HepG2 (cell line): ENCODE results near the gene CAGE1. TPM values are rescaled to one million over a fixed set of nuclear protein-coding genes. Genes with fewer than 3 reads are reported as not detected.

Experiments
- DMTF1 ChIP-seq: sonication (generic); formaldehyde crosslinking; IDR thresholded peaks from 2 replicates; pipeline ENCODE4 v1.4.0; 2020; ENCODE audit warnings: mild to moderate bottlenecking, missing genetic modification reagents
- FOXJ3 ChIP-seq: sonication (generic); formaldehyde crosslinking; IDR thresholded peaks from 2 replicates; pipeline ENCODE4 v1.4.0; 2020; ENCODE audit warnings: missing genetic modification reagents, mild to moderate bottlenecking, borderline replicate concordance
- GPBP1L1 ChIP-seq: sonication (generic); formaldehyde crosslinking; IDR thresholded peaks from 2 replicates; pipeline ENCODE4 v1.5.0; 2020; ENCODE audit warnings: mild to moderate bottlenecking, missing genetic modification reagents
- GPN1 ChIP-seq: sonication (generic); formaldehyde crosslinking; IDR thresholded peaks from 2 replicates; pipeline ENCODE4 v1.5.1; 2020; ENCODE audit warnings: missing genetic modification reagents, borderline replicate concordance
- GZF1 ChIP-seq: sonication (generic); formaldehyde crosslinking; IDR thresholded peaks from 2 replicates; pipeline ENCODE4 v1.5.1; 2020; ENCODE audit warnings: mild to moderate bottlenecking, missing genetic modification reagents
- HCFC1 ChIP-seq: fragments of 150-350 bp; IDR thresholded peaks from 2 replicates; pipeline ENCODE4 v1.6.1; 2014; ENCODE audit warnings: low read depth, low read length
- HMG20B ChIP-seq: conservative IDR thresholded peaks from 2 replicates; pipeline ENCODE4 v1.6.1; 2016; ENCODE audit warnings: missing genetic modification reagents, missing compliant biosample characterization
- KDM3A ChIP-seq: IDR thresholded peaks from 2 replicates; pipeline ENCODE4 v1.6.1; 2018; ENCODE audit warnings: low read depth, missing compliant biosample characterization
- KLF13 ChIP-seq: sonication (generic); formaldehyde crosslinking; IDR thresholded peaks from 2 replicates; pipeline ENCODE4 v1.4.0; 2020; ENCODE audit warnings: mild to moderate bottlenecking, missing genetic modification reagents
- MAFG ChIP-seq: sonication (generic); formaldehyde crosslinking; IDR thresholded peaks from 2 replicates; pipeline ENCODE4 v1.5.1; 2020; ENCODE audit warnings: mild to moderate bottlenecking, missing genetic modification reagents
- MXI1 ChIP-seq: IDR thresholded peaks from 3 replicates; pipeline ENCODE4 v1.6.1; 2012; ENCODE audit warnings: low read depth, low read length, inconsistent platforms, borderline replicate concordance
- POLR2G ChIP-seq: fragments of 200-400 bp; formaldehyde crosslinking; IDR thresholded peaks from 2 replicates; pipeline ENCODE4 v1.6.1; 2018; ENCODE audit warnings: mild to moderate bottlenecking, low read depth, low read length, moderate library complexity
- RAD21 ChIP-seq: fragments of 450-650 bp; formaldehyde crosslinking; IDR thresholded peaks from 2 replicates; pipeline ENCODE4 v1.5.0; 2020; ENCODE audit warnings: mild to moderate bottlenecking
- RBAK ChIP-seq: sonication (generic); formaldehyde crosslinking; IDR thresholded peaks from 2 replicates; pipeline ENCODE4 v1.5.1; 2020; ENCODE audit warnings: mild to moderate bottlenecking, missing genetic modification reagents
- SETDB1 ChIP-seq: sonication (generic); formaldehyde crosslinking; IDR thresholded peaks from 2 replicates; pipeline ENCODE4 v1.5.1; 2020; ENCODE audit warnings: missing genetic modification reagents, mild to moderate bottlenecking, borderline replicate concordance
- SNAI1 ChIP-seq: sonication (generic); formaldehyde crosslinking; IDR thresholded peaks from 2 replicates; pipeline ENCODE4 v1.5.0; 2020; ENCODE audit warnings: mild to moderate bottlenecking, missing genetic modification reagents, borderline replicate concordance
- ZNF713 ChIP-seq: sonication (generic); formaldehyde crosslinking; IDR thresholded peaks from 2 replicates; pipeline ENCODE4 v1.4.0; 2020; ENCODE audit warnings: mild to moderate bottlenecking, missing genetic modification reagents
- ZNF773 ChIP-seq: sonication (generic); formaldehyde crosslinking; IDR thresholded peaks from 2 replicates; pipeline ENCODE4 v1.4.0; 2020; ENCODE audit warnings: missing genetic modification reagents, borderline replicate concordance
- ZNF83 ChIP-seq: sonication (generic); formaldehyde crosslinking; IDR thresholded peaks from 2 replicates; pipeline ENCODE4 v1.4.0; 2020; ENCODE audit warnings: missing genetic modification reagents, mild to moderate bottlenecking, borderline replicate concordance
- ZNF879 ChIP-seq: sonication (generic); formaldehyde crosslinking; IDR thresholded peaks from 2 replicates; pipeline ENCODE4 v1.8.1; 2023; ENCODE audit warnings: missing genetic modification reagents
- ZSCAN29 ChIP-seq: sonication (generic); formaldehyde crosslinking; conservative IDR thresholded peaks from 2 replicates; pipeline ENCODE4 v1.4.0; 2020; ENCODE audit warnings: mild to moderate bottlenecking, missing genetic modification reagents
- polyA plus RNA-seq, 8 experiments: library from polyadenylated mRNA; depleted of rRNA in 3 of 8; stranded (reverse) in 7 of 8; unstranded in 1 of 8; fragments of >200 nt; fragmentation: Illumina TruSeq in 4 of 8; extraction: Trizol in 4 of 8; gene quantifications; 2 replicates each; pipeline versions ENCODE4 v1.2.1 to v1.2.3, GENCODE V29; 2011 to 2016; ENCODE audit warnings: low read depth in 4 of 8, missing spikeins in 1 of 8, mixed read lengths in 1 of 8; ENCODE audit not compliant: insufficient read depth in 1 of 8
- total RNA-seq, 5 experiments: library from RNA; depleted of rRNA; stranded (reverse); fragments of >200 nt; fragmentation: Illumina TruSeq; extraction: Trizol; gene quantifications; 2 replicates each; pipeline ENCODE4 v1.2.3, GENCODE V29; 2016; ENCODE audit warnings: low read depth in 1 of 5
- TF ChIP-seq, protein P1 (sequence below): sonication (generic); formaldehyde crosslinking; IDR thresholded peaks from 2 replicates; pipeline ENCODE4 v1.5.1; 2020; ENCODE audit warnings: missing genetic modification reagents, mild to moderate bottlenecking, borderline replicate concordance
- TF ChIP-seq, protein P2 (sequence below): sonication (generic); formaldehyde crosslinking; IDR thresholded peaks from 2 replicates; pipeline ENCODE4 v1.9.0; 2021; ENCODE audit warnings: missing genetic modification reagents, mild to moderate bottlenecking, borderline replicate concordance

Gene CAGE1
- total and polyA plus RNA-seq, 2 of the 13 experiments (the other 11 are each of a cell fraction or from before 2014, with no cell fraction given), result 0.03 to 0.15 TPM

- TF ChIP-seq DMTF1 (0 out of 2 replicates have a peak, but pooled peaks have one; percentile 33), FOXJ3 (CRISPR knock-in tag) (no peak), ZSCAN29 (CRISPR knock-in tag) (peak; percentile 95), MAFG (CRISPR knock-in tag) (no peak), HCFC1 (no peak; the same call in 1 of the 2 replicates), HMG20B (CRISPR knock-in tag) (no peak), GPN1 (no peak), ZNF713 (CRISPR knock-in tag) (no peak), MXI1 (peak; percentile 32; the same call in 1 of the 3 replicates), SNAI1 (CRISPR knock-in tag) (no peak), ZNF773 (CRISPR knock-in tag) (no peak), KDM3A (CRISPR knock-in tag) (no peak; the same call in 1 of the 2 replicates), ZNF83 (CRISPR knock-in tag) (no peak), GPBP1L1 (no peak), POLR2G (peak; percentile 84), RAD21 (CRISPR knock-in tag) (no peak), RBAK (CRISPR knock-in tag) (no peak), KLF13 (CRISPR knock-in tag) (no peak), GZF1 (CRISPR knock-in tag) (no peak), ZNF879 (CRISPR knock-in tag) (no peak), SETDB1 (CRISPR knock-in tag) (no peak)
- TF ChIP-seq, protein P1, sequence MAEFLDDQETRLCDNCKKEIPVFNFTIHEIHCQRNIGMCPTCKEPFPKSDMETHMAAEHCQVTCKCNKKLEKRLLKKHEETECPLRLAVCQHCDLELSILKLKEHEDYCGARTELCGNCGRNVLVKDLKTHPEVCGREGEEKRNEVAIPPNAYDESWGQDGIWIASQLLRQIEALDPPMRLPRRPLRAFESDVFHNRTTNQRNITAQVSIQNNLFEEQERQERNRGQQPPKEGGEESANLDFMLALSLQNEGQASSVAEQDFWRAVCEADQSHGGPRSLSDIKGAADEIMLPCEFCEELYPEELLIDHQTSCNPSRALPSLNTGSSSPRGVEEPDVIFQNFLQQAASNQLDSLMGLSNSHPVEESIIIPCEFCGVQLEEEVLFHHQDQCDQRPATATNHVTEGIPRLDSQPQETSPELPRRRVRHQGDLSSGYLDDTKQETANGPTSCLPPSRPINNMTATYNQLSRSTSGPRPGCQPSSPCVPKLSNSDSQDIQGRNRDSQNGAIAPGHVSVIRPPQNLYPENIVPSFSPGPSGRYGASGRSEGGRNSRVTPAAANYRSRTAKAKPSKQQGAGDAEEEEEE, result no peak
- TF ChIP-seq, protein P2, sequence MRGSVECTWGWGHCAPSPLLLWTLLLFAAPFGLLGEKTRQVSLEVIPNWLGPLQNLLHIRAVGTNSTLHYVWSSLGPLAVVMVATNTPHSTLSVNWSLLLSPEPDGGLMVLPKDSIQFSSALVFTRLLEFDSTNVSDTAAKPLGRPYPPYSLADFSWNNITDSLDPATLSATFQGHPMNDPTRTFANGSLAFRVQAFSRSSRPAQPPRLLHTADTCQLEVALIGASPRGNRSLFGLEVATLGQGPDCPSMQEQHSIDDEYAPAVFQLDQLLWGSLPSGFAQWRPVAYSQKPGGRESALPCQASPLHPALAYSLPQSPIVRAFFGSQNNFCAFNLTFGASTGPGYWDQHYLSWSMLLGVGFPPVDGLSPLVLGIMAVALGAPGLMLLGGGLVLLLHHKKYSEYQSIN (CRISPR knock-in tag), result no peak
Observed at GRCh38 chr6:7426447-7427169, 37.1 kb upstream of the CAGE1 start (continued).
